GM19099 (cell line): ENCODE measurements around the gene CDHR2.

Source experiments
- POLR2A ChIP-seq: IDR thresholded peaks from 3 replicates; pipeline ENCODE4 v1.6.1; 2011; ENCODE audit warnings: low read depth; ENCODE audit not compliant: insufficient read length; ENCODE audit errors: extremely low read depth

CDHR2 gene

GRCh38 chr5:176608142-176608705, 59.1 kb downstream of the CDHR2 start:
- no peak for TF ChIP-seq POLR2A

DNA sequence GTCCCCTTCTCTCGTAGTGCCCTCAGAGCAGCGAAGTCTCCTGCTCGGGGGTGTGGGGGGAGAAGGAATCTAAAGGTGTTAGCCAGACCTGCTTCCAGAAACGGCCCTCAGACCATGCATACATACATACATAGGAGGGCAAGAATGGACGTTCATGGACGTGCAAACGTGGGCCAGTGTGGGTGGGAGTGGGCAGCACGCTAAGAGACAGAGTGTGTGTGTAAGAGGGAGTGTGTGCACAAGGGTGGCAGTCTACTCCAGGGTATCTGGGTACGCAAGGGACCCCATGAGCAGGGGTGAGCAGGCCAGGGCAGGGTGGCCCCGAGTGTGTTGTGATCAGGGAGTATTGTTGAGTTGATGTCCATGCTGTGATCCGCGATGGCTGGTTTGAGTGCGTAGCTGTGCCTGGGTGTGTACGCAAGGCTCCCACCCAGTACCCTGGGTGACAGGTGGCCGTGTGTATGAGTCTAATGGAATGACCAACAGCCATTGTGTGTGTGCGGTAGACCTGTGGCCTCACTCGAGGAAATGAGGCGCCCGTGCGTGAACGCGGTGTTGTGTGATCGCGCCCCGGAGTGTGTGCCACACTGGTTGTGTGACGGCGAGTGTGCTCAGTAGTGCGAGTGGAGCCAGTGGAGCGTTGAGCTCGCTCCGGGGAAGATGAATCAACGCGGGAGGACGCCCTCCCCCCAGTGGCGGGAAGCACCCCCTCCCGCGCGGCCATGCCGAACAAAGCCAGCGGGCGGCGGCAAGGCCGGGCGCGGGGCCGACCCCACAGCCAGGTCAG, 60.0 kb downstream of the CDHR2 start:
- no peak for TF ChIP-seq POLR2A

- TF ChIP-seq POLR2A, result no peak
Observed at GRCh38 chr5:176609724-176610434, 60.7 kb downstream of the CDHR2 start, which contains the start of gene GPRIN1. GPRIN1 (minus strand) TSS chr5:176610156; CDS start chr5:176599834, 10,322 bp downstream.

GRCh38 chr5:176610435-176610773, 61.3 kb downstream of the CDHR2 start:
- no peak for TF ChIP-seq POLR2A

- no peak for TF ChIP-seq POLR2A
Observed at GRCh38 chr5:176611435-176611834, 62.3 kb downstream of the CDHR2 start.

GRCh38 chr5:176612008-176612407, 62.9 kb downstream of the CDHR2 start:
- TF ChIP-seq POLR2A, result no peak

DNA sequence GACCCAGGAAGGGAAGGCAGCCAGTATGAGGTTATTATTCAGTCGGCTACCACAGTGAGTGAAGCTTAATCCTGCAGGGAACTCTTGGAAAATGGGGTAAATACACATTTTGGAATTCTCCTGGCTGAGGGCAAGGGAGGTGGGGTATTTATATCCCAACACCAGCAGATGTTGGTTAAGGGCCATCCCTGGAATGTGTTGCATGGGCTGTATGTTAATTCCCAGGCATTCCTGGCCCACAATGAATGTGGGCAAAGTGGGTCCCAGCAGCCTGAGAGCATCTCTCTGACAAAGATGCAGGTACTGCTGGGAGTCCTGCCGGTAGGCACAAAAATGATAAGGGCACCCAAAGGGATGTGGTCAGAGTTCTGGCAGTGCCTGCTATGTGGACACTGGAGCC, 63.7 kb downstream of the CDHR2 start:
- no peak for TF ChIP-seq POLR2A

DNA sequence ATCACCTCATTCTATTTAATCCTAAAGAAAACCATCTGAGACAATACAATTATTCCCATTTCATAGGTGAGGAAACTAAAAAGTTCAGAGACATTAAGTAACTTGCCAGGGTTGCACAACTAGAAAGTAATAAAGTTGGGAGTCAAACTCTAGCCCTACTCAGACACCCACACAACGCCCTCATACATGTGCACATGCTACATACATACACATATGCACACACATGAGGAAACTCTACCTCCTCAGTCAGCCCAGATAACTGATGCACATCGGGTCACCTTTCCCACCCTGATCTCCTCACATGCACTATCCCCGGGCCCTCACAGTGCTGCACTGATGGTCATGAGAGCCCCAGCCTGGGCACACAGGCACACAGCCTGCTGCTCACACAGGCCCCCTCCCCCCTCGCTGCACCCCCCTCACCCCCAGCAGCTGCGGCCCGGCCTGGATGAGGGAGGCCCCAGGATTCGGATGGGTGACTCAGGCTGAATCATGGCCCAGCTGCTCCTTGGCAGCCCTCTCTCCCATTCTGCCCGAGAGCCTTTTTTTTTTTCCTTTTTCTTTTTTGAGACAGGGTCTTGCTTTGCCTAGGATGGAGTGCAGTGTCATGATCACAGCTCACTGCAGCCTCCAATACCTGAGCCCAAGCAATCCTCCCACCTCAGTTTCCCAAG, 65.8 kb downstream of the CDHR2 start:
- no peak for TF ChIP-seq POLR2A

GRCh38 chr5:176616511-176616910, 67.4 kb downstream of the CDHR2 start:
- TF ChIP-seq POLR2A, result no peak

DNA sequence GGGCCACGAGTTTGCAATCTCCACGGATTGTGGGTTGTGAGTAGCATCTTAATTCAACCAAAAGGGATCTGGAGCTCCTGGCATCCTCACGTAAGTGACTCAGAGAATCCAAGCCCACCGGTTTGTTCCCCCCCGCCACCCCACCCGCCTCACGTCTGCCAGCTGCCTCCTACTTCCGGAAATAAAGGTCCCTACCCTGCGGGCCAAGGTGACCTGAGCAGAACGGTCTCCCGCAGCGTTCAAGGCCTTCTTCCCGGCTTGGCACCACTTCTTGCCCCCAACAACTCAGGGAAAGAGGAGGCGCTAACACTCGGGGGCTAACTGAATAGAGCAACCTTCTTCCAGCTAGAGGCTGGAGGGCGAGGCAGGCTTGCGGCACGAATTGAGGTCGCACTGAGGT, 69.6 kb downstream of the CDHR2 start:
- TF ChIP-seq POLR2A, result no peak

DNA sequence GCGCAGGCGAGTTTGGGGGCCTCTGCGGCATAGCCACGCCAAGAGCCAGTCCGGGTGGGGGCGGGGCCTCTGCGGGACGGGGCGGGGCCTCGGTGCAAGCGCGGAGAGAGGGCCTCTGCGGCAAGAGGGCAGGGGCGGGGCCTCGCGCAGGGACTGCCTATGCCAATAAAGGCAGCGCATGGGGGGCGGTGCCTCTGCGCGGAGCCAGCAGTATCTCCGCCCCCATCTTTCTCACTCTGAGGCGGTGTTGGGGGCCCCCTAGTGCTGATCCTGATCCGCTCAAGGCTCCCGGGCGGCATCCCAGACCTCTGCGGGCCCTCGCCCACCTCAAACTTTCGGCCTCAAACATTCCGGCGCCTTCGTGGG, 70.0 kb downstream of the CDHR2 start:
- TF ChIP-seq POLR2A, result no peak

DNA sequence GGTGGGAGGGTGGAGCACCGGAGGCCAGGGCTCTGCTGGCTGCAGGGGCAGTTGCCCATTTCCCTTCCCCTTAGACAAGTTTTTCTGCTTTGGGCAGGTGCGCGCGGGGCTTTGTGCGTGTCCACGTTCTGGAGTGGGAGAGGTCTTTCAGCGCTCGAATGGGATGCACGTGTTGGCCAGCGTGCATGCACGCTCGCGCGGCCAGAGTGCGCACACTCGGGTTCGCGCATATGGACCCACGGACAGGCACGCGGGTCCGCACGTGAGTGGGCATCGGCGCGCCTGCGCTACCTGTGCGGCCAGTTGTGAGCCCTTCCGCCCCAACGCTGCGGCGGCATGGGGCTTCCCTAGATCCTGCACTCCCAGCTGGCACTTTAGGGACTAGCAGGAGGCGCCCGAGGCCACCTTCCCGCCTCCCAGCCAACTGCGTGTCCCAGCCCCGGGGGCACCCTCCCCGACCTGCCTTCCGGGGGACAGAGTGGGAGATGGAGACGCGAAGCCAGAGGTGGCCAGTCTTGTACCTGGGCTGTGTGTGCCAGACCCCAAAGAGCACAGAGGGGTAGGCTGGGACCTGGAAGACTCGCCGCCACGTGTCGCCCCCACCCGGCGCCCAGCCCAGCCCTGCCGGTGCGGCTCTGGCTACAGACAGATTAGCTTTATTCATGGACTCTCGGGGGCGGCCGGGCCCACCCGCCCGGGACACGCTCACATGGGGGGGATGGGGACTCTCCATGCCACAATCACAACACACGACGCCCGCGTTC, 70.6 kb downstream of the CDHR2 start:
- TF ChIP-seq POLR2A, result no peak

DNA sequence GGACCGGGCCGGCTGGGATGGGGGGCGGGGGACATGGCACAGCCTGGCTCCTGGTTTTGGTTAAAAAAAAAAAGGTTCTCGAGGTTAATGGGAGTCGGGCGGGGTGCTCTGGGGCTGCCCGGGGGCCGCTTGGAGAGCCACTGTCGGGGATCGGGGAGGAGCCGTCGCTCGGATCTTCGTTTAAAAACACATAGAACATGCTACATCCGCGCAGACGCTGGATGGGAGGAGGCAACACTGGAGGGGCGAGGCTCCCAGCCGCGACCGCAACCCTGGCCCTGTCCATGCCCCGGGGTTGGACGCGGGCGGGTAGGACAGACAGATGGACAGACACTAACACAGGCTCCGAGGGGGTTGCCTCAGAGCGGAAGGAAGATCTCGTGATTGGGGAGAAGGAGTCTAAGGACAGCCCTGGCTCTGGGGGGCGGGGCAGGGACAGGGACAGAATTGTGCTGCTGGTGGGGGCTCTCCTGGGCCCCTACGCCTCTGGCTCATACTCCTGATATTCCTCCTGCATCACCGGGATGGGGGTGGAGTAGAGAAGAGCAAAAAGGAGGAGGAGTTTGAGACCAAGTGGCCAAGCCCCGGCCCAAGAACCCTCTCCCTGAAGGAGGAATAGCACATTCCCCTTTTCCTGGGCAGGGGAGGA, 71.3 kb downstream of the CDHR2 start:
- TF ChIP-seq POLR2A, result no peak

- no peak for TF ChIP-seq POLR2A
Observed at GRCh38 chr5:176621661-176622079, 72.5 kb downstream of the CDHR2 start.

DNA sequence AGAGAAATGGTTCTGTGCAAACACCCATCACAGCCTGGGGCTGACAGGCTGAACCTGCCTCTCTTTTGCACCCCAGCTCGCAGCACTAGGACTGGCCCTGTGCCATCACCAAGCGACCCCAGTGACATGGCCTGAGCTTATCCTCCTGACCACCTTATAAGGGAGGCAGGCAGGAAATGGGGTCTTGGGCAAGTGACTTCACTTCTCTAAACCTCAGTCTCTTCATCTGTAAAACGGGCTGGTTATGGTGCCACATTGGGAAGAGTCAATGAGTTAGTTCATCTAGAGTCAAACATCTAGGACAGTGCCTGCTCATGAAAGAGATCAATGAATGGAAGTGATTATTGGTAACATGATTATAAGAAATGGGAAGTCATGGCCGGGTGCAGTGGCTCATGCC, 75.0 kb downstream of the CDHR2 start:
- TF ChIP-seq POLR2A, result no peak

DNA sequence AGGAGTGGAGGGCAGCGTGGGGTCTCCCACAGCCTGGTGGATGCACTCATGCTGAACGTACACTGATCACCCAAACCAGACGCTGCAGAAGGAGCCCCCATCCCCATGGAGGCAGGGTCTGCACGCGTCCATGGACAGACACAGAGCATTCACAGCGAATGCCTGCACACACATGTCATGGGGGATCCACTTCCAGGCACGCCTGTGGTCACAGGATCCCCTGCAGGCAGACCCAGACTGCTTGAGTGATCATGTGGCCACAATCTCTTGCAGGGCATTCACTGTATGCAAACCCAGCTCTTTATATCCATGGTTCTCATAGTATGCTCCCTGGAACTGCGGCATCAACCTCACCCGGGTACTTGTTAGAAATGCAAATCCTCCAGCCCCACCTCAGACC, 75.8 kb downstream of the CDHR2 start:
- no peak for TF ChIP-seq POLR2A
